GM10266 (cell line): Measurements from ENCODE around the gene GPR15LG.
"Not testable (repeated sequence)": the region's sequence is repeated elsewhere in the genome, so short reads cannot be mapped to it uniquely, and the experiment has no call there.

Source experiments
- DNase-seq: peaks from one replicate; pipeline ENCODE4 v3.0.0; 2012; ENCODE audit errors: extremely low spot score
- TF ChIP-seq, protein P1 (sequence below): IDR thresholded peaks from 2 replicates; pipeline ENCODE4 v1.5.1; 2012; ENCODE audit warnings: mild to moderate bottlenecking, low read depth; ENCODE audit not compliant: control insufficient read depth, insufficient read depth; ENCODE audit errors: missing control alignments

GPR15LG gene

DNA sequence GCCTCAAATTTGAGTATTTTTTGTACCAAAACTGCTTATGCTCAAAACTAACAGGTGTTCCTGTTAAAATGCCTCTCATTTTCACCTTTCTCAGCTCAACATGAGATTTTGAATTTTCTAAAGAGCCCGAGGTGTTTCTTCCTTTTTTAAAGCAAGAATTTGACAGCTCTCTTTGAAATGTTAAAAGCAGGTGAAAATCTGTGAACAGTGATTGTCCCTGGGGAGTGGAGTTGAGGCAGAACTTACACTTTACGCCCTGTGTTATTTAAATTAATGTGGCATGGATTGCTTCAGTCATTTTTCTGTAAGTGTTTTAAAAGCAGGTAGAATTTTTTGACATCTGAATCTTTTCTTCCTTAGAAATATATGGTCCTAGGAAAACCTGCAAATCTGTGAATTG, 9.2 kb upstream of the GPR15LG start:
- TF ChIP-seq, protein P1, sequence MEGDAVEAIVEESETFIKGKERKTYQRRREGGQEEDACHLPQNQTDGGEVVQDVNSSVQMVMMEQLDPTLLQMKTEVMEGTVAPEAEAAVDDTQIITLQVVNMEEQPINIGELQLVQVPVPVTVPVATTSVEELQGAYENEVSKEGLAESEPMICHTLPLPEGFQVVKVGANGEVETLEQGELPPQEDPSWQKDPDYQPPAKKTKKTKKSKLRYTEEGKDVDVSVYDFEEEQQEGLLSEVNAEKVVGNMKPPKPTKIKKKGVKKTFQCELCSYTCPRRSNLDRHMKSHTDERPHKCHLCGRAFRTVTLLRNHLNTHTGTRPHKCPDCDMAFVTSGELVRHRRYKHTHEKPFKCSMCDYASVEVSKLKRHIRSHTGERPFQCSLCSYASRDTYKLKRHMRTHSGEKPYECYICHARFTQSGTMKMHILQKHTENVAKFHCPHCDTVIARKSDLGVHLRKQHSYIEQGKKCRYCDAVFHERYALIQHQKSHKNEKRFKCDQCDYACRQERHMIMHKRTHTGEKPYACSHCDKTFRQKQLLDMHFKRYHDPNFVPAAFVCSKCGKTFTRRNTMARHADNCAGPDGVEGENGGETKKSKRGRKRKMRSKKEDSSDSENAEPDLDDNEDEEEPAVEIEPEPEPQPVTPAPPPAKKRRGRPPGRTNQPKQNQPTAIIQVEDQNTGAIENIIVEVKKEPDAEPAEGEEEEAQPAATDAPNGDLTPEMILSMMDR: no peak
- no peak for DNase-seq

DNA sequence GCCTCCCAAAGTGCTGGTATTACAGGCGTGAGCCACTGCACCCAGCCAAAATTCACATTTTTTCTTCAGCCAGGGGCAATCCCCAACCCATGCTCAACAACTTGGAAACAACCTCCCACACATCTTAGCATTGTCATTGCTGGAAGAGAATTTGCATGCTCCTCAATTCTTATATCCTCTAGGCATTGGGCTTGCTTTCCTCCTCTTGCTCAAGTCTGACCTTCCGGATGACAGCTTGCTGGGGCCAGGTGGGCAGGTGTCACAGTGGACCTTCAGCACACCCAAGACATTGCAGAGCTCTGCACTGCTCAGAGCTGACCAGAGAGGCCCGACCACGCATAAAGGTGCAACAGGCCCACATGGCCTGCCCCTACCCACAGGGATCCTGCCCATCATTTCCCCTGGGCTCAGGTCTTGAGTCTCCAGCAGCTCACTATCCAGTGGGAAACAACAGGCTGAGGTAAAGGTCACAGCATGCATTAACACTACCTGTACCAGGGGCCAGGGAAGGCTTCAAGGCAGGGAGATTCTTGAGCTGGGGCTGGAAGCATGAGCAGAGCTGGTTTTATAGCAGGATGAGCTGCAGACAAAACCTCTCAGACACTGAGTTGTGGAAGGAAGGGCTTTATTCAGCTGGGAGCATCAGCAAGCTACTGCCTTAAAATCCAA, 6.8 kb upstream of the GPR15LG start:
- DNase-seq: no peak
- TF ChIP-seq, protein P1: no peak

DNA sequence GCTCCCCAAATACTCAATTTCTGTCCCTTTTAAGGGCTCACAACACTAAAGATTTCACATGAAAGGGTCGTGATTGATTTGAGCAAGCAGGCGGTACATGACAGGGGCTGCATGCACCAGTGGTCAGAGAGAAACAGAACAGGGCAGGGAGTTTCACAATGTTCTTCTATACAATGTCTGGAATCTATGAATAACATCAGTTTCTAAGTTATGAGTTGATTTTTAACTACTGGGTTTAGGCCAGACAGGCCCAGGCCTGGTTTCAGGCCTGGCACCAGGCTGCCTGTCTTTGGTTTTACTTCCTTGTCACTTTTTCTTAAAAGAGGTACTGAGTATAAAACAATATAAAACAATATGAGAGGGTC, 6.3 kb upstream of the GPR15LG start:
- DNase-seq: not testable (repeated sequence)

DNA sequence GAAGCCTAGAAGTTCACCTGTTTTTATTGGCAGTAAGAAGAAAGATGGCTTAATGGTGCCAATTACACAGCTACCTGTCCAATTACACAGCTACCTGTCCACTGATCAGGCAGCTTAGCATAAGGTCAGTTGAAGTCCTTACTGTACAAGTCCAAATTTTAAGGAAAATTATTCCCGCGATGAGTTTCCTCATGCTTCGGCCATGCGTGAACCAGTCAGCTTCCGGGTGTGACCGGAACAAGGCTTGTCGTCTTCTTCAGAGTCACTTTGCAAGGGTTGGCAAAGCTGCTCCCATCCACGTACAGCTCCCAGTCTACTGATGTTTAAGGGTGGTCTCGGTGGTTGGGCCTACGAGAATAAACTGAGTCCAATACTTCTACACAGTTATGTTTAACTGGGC, 5.2 kb upstream of the GPR15LG start:
- not testable (repeated sequence) for DNase-seq

DNA sequence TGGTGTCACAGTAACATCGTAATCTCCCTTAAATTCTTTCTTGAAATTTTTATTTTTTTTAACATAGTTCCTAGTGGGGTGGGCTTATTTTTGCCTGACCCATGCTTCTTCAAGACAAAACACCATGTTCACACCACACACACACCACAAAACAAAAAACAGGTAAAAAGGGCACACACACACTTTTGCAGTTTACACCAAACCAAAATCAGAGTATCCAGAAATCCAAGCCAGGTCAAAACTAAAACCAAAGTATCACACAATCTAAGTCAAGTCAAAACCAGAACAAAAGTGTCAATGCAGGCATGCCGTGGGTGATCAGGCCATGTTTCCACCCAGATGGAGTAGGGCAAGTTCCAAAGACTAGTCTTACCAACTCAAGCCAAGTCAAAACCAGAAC, 2.4 kb upstream of the GPR15LG start:
- not testable (repeated sequence) for DNase-seq

DNA sequence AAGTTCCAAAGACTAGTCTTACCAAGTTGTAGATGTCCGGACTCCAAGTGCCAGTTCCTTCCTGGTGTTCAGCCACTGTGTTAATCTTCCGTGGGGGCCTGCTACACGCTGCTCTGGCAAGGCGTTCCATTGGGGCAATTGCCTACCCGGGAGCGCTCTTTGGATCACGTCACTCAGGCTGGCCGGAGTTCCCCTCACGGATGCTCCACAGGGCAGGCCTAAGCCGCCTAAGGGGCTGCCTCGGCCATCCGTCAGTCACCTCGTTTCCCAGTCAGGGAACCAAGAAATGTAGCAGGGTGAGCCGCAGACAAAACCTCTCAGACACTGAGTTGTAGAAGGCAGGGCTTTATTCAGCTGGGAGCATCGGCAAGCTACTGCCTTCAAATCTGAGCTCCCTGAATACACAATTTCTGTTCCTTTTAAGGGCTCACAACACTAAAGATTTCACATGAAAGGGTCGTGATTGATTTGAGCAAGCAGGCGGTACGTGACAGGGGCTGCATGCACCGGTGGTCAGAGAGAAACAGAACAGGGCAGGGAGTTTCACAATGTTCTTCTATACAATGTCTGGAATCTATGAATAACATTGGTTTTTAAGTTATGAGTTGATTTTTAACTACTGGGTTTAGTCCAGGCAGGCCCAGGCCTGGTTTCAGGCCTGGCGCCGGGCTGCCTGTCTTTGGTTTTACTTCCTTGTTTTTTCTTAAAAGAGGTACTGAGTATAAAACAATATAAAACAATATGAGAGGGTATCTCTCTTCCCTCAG, 1.7 kb upstream of the GPR15LG start:
- not testable (repeated sequence) for DNase-seq

DNA sequence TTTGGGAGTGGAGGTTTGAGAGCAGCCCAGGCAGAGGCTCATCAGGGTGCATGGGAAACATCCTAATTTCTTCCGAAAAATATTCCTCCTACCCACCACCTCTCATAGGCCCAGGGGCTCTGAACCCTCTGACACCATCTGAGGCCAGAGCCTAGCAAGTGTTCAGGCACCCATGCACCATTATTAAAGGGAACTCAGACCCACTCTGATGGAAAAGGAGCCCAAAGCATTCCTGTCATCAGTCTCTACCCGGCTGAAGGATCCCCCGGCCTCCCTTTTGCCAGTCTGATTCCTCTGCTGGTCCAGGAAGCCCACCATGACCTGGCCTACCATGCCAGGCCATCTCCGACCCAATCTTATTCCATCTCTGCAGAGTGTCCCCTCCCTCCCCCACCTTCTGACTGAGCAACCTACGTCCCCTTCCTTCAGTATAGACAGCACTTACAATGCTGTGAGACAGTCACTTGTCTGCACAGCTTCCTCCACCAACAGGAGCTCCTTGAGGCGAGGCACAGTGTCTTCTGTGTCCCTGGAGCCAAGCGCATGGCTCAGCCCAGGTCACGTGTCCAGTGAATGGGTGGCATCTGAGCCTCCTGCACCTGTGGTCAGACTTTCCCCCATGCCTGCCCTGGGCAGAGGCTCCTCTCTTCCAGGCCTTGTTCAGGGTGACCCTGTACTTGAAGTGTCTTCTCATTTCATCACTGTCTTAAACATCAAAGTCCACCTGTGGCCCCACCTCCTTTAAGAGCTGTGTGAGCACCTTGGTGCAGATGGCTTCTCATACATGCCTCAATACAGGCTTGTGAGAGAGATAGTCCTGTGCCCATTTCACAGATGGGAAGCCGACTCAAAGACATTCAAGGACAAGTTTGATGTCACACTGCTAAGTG, 889 bp upstream of the GPR15LG start:
- TF ChIP-seq, protein P1: no peak
- no peak for DNase-seq

DNA sequence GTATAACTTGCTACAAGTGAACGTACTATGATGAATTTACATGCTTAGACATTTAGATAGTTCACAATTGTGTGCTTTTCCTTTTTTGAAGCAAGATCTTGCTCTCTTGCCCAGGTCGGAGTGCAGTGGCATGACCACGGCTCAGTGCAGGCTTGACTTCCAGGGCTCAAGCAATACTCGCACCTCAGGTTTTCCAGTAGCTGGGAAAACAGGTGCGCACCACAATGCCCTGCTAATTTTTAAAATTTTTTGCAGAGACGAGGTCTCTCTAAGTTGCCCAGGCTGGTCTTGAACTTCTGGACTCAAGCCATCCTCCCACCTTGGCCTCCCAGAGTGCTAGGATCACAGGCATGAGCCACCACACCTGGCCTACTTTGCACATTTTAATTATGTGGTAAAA, 1.8 kb downstream of the GPR15LG start:
- DNase-seq: no peak
- TF ChIP-seq, protein P1: no peak

DNA sequence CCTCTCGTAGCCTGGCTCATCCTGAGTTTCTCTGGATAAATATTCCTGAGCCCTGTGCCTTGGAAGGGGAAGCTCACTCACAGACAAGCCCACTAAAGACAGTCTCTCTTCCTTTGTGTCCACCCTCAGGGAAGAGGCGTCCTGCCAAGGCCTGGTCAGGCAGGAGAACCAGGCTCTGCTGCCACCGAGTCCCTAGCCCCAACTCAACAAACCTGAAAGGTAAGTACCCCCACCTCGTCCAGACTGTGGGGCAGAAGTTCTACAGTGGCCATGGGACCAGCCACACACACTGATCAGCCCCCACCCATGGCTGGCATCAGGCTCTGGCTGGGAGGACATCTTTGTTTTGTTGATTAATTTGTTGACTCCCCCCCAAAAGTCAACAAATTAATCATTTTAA, 2.8 kb downstream of the GPR15LG start:
- DNase-seq: no peak
- TF ChIP-seq, protein P1: no peak
